OCI-LY7 (cell line): ENCODE data around the gene ARL4D. TPM values are rescaled to one million over a fixed set of nuclear protein-coding genes. Genes with fewer than 3 reads are reported as not detected.

Experiments used
- BruUV-seq: library from RNA; stranded (reverse); fragments of 400-500 nt; replicated peaks from 2 replicates; lab custom pipeline; 2021; lab: Mats Ljungman, UMichigan
- CTCF ChIA-PET: fragments of 300-600 bp; sonication (Branson Sonifier 250); formaldehyde crosslinking; loops from one replicate; lab custom pipeline; 2022; ENCODE audit warnings: antibody characterized with exemption; ENCODE audit not compliant: unreplicated experiment; lab: Charles Lee
- POLR2A ChIA-PET: fragments of 300-600 bp; sonication (Branson Sonifier 250); formaldehyde crosslinking; loops from one replicate; lab custom pipeline; 2022; ENCODE audit warnings: antibody characterized with exemption; lab: Charles Lee
- DNase-seq: peaks from one replicate; pipeline ENCODE4 v3.0.0-alpha.2; 2015; ENCODE audit warnings: low spot score
- H2AFZ ChIP-seq: fragments of 200-600 bp; sonication (generic), shearing (Covaris generic); 2 replicates; pipeline ENCODE4 v1.6.1; 2014; ENCODE audit warnings: mild to moderate bottlenecking, antibody characterized with exemption, low read length, moderate library complexity
- H3K27ac ChIP-seq: fragments of 200-600 bp; sonication (generic); 2 replicates; pipeline ENCODE4 v1.5.1; 2014; ENCODE audit warnings: mixed run types, low read depth, mild to moderate bottlenecking, moderate library complexity, low read length, inconsistent platforms; ENCODE audit not compliant: poor library complexity, severe bottlenecking
- H3K36me3 ChIP-seq: fragments of 200-600 bp; sonication (generic); 2 replicates; pipeline ENCODE4 v1.6.1; 2014; ENCODE audit warnings: mild to moderate bottlenecking, antibody characterized with exemption, low read length, moderate library complexity, mixed read lengths; ENCODE audit not compliant: insufficient read depth
- H3K4me1 ChIP-seq: fragments of 200-600 bp; sonication (generic); 2 replicates; pipeline ENCODE4 v1.5.1; 2014; ENCODE audit warnings: mild to moderate bottlenecking, low read length; ENCODE audit not compliant: insufficient read depth, poor library complexity, severe bottlenecking
- H3K4me2 ChIP-seq: fragments of 200-600 bp; sonication (generic); 2 replicates; pipeline ENCODE4 v1.6.1; 2014; ENCODE audit warnings: mild to moderate bottlenecking, low read length
- H3K4me3 ChIP-seq: fragments of 200-600 bp; sonication (generic); 2 replicates; pipeline ENCODE4 v1.5.1; 2014; ENCODE audit warnings: mild to moderate bottlenecking, low read depth, low read length; ENCODE audit not compliant: poor library complexity, severe bottlenecking
- H3K79me2 ChIP-seq: fragments of 200-600 bp; sonication (generic); 2 replicates; pipeline ENCODE4 v1.6.1; 2016; ENCODE audit warnings: low read depth, mild to moderate bottlenecking, low read length, moderate library complexity, mixed read lengths; ENCODE audit not compliant: insufficient read depth
- H3K9me2 ChIP-seq: fragments of 200-600 bp; sonication (generic); 2 replicates; pipeline ENCODE4 v1.6.1; 2016; ENCODE audit warnings: mild to moderate bottlenecking, low read length, mixed read lengths; ENCODE audit not compliant: insufficient read depth
- H3K9me3 ChIP-seq: fragments of 200-600 bp; sonication (generic); 2 replicates; pipeline ENCODE4 v1.6.1; 2014; ENCODE audit warnings: mild to moderate bottlenecking, mixed run types, low read length, mixed read lengths
- H4K20me1 ChIP-seq: fragments of 200-600 bp; sonication (generic); 2 replicates; pipeline ENCODE4 v1.6.1; 2014; ENCODE audit warnings: mild to moderate bottlenecking, antibody characterized with exemption, low read length, moderate library complexity, mixed read lengths; ENCODE audit not compliant: insufficient read depth
- CTCF ChIP-seq: fragments of 200-600 bp; sonication (generic); conservative IDR thresholded peaks from 2 replicates; pipeline ENCODE4 v1.5.1; 2014; ENCODE audit warnings: mild to moderate bottlenecking, antibody characterized with exemption, low read length, moderate library complexity, mixed read lengths
- EZH2phosphoT487 ChIP-seq: fragments of 200-600 bp; sonication (generic); IDR thresholded peaks from 2 replicates; pipeline ENCODE4 v1.6.1; 2018; ENCODE audit warnings: low read depth, borderline replicate concordance, mild to moderate bottlenecking, mixed run types, antibody characterized with exemption, low read length, moderate library complexity, mixed read lengths
- intact Hi-C: fragments of 100-400 bp; cut with micrococcal nuclease; formaldehyde crosslinking; loops from one replicate; pipeline ENCODE4 v1.10.0; 2022; ENCODE audit not compliant: unreplicated experiment
- total RNA-seq, 2 experiments: library from RNA; depleted of rRNA in 1 of 2; stranded (reverse); fragments of >200 nt in 1 of 2; shearing (Covaris generic) in 1 of 2; gene quantifications; 2 replicates each; pipeline ENCODE4 v1.2.3, GENCODE V29; 2014 to 2022

The ARL4D gene
- total RNA-seq, 2 experiments from 2014 or later: 0.72 to 1.4 TPM

- H3K9me2 ChIP-seq: no peaks in the 10 kb centered on the region
- intact Hi-C loops: no loop called here
- no peak overlapping the region for H3K4me3 ChIP-seq
- BruUV-seq: no TSS peak
- H3K4me1 ChIP-seq: peaks cover 11% of the 10 kb centered on the region
- no peak overlapping the region for H3K4me2 ChIP-seq
- H3K36me3 ChIP-seq: no peaks in the 10 kb centered on the region
- no peak overlapping the region for H3K27ac ChIP-seq
- ChIA-PET CTCF (no interaction called here), POLR2A (interaction anchor here (1.3 kb wide), 1 partner anchor 33 kb away, joined by 3 read pairs; no protein-coding TSS in a partner anchor)
- no peaks in the 10 kb centered on the region for H3K79me2 ChIP-seq
- H3K9me3 ChIP-seq: no peaks in the 10 kb centered on the region
- H2AFZ ChIP-seq: no peak overlapping the region
- H4K20me1 ChIP-seq: no peaks in the 10 kb centered on the region
- no peak for TF ChIP-seq EZH2phosphoT487
- no peak for TF ChIP-seq CTCF
- no peak for DNase-seq
Observed at GRCh38 chr17:43400943-43401717, 2.3 kb downstream of the ARL4D start.

GRCh38 chr17:43402078-43402477 lies 3.3 kb downstream of the ARL4D start:
- Histone ChIP-seq H3K27ac (no peak overlapping the region), H3K9me2 (no peaks in the 10 kb centered on the region), H3K4me3 (no peak overlapping the region), H3K79me2 (no peaks in the 10 kb centered on the region), H3K9me3 (no peaks in the 10 kb centered on the region), H2AFZ (no peak overlapping the region), H3K4me2 (no peak overlapping the region), H3K36me3 (no peaks in the 10 kb centered on the region), H3K4me1 (peaks cover 9% of the 10 kb centered on the region), H4K20me1 (no peaks in the 10 kb centered on the region)
- ChIA-PET CTCF (no interaction called here), POLR2A (no interaction called here)
- intact Hi-C loops: no loop called here
- no TSS peak for BruUV-seq
- no peak for TF ChIP-seq CTCF
- no peak for TF ChIP-seq EZH2phosphoT487
- no peak for DNase-seq

- BruUV-seq: no TSS peak
- POLR2A ChIA-PET: no interaction called here
Observed at GRCh38 chr17:43402567-43402966, 3.8 kb downstream of the ARL4D start.

More at GRCh38 chr17:43402567-43402966, 3.8 kb downstream of the ARL4D start:
- TF ChIP-seq CTCF (no peak), EZH2phosphoT487 (no peak)
- Histone ChIP-seq H3K27ac (no peak overlapping the region), H3K9me3 (no peaks in the 10 kb centered on the region), H3K79me2 (no peaks in the 10 kb centered on the region), H4K20me1 (no peaks in the 10 kb centered on the region), H3K4me2 (no peak overlapping the region), H3K4me1 (peaks cover 9% of the 10 kb centered on the region), H3K4me3 (no peak overlapping the region), H3K36me3 (no peaks in the 10 kb centered on the region), H3K9me2 (no peaks in the 10 kb centered on the region), H2AFZ (no peak overlapping the region)
- intact Hi-C loops: no loop called here
- DNase-seq: no peak
- CTCF ChIA-PET: no interaction called here
